Retinal pigment epithelial cell (primary cell): ENCODE results near the gene LTB.
A peak's percentile ranks its signal among the peaks of the same experiment; 100 is the strongest.
"Not testable (repeated sequence)": the region's sequence is repeated elsewhere in the genome, so short reads cannot be mapped to it uniquely, and the experiment has no call there.

Experiments used
- DNase-seq: peaks from one replicate; pipeline ENCODE4 v3.0.0-alpha.2; 2010; ENCODE audit warnings: low read depth
- H3K4me3 ChIP-seq: 2 replicates; pipeline ENCODE4 v1.5.1; 2011; ENCODE audit warnings: mild to moderate bottlenecking, low read length, control low read depth, moderate library complexity
- CTCF ChIP-seq: conservative IDR thresholded peaks from 2 replicates; pipeline ENCODE4 v1.5.1; 2011; ENCODE audit warnings: low read depth, low read length, control low read depth, inconsistent platforms

Gene LTB

GRCh38 chr6:31609519-31610406 lies 27.5 kb upstream of the LTB start:
- H3K4me3 ChIP-seq, result no peak overlapping the region
- no peak for DNase-seq
- TF ChIP-seq CTCF, result no peak

GRCh38 chr6:31607317-31607716 lies 25.1 kb upstream of the LTB start:
- no peak overlapping the region for H3K4me3 ChIP-seq
- no peak for DNase-seq
- no peak for TF ChIP-seq CTCF

- H3K4me3 ChIP-seq, result no peak overlapping the region
- DNase-seq, result no peak
- peak; percentile 47 for TF ChIP-seq CTCF
These were observed 14.8 kb upstream of the LTB start for GRCh38 chr6:31597006-31597405.

GRCh38 chr6:31592396-31592771 lies 10.2 kb upstream of the LTB start:
- DNase-seq, result no peak
- no peak for TF ChIP-seq CTCF
- no peak overlapping the region for H3K4me3 ChIP-seq

GRCh38 chr6:31590691-31591090 lies 8.5 kb upstream of the LTB start:
- not testable (repeated sequence) for DNase-seq, H3K4me3 ChIP-seq

- no peak for TF ChIP-seq CTCF
- H3K4me3 ChIP-seq, result no peak overlapping the region
- no peak for DNase-seq
These were observed 6.8 kb upstream of the LTB start for GRCh38 chr6:31588871-31589650.

- H3K4me3 ChIP-seq, result no peak overlapping the region
- TF ChIP-seq CTCF, result no peak
- no peak for DNase-seq
These were observed 5.9 kb upstream of the LTB start for GRCh38 chr6:31587791-31588777.
